ENCODE data around the gene LRP1. TPM values are rescaled to one million over a fixed set of nuclear protein-coding genes. Genes with fewer than 3 reads are reported as not detected.

Gene LRP1
- total RNA-seq, 1 experiment from 2014 or later = 14.7 TPM

- POLR2A ChIA-PET (ENCODE audit: unreplicated experiment) = interaction anchor here (0.6 kb wide), 1 partner anchor 29 kb away, joined by 3 read pairs; no protein-coding TSS in a partner anchor
- BruUV-seq (replicated peaks) = no TSS peak
These were observed 96.1 kb downstream of the LRP1 start for GRCh38 chr12:57224278-57224972.

GRCh38 chr12:57224973-57225679 lies 96.8 kb downstream of the LRP1 start:
- peaks cover 7% of the 10 kb centered on the region; the same call in 1 of the 2 replicates for H3K4me1 ChIP-seq (ENCODE audit: insufficient read depth, low read length)
- H3K9me2 ChIP-seq (replicated peaks; ENCODE audit: low read length) = no peaks in the 10 kb centered on the region
- DNase-seq (no peak), ATAC-seq (no peak)
- BruUV-seq (replicated peaks) = no TSS peak
- H3K4me3 ChIP-seq (ENCODE audit: low read length) = no peak overlapping the region
- TF ChIP-seq EZH2 (IDR thresholded peaks at IDR 0.05; ENCODE audit: low read length, unreplicated experiment) (no peak), CTCF (conservative IDR thresholded peaks at IDR 0.05; ENCODE audit: low read depth, low read length) (0 out of 2 replicates have a peak, but pooled peaks have one; percentile 12), EZH2phosphoT487 (IDR thresholded peaks at IDR 0.05; ENCODE audit: borderline replicate concordance, low read length) (no peak)
- no peak overlapping the region for H2AFZ ChIP-seq (ENCODE audit: low read length)
- H3K79me2 ChIP-seq (ENCODE audit: low read length) = peaks cover 7% of the 10 kb centered on the region
- POLR2A ChIA-PET (ENCODE audit: unreplicated experiment) = interaction anchor here (0.6 kb wide), 1 partner anchor 29 kb away, joined by 3 read pairs; no protein-coding TSS in a partner anchor
- CTCF ChIA-PET = no interaction called here
- H3K27me3 ChIP-seq (ENCODE audit: low read length) = no peaks in the 10 kb centered on the region
- no peak overlapping the region for H3K9ac ChIP-seq (ENCODE audit: low read length)
- intact Hi-C loops (cut with micrococcal nuclease) = no loop called here
- H3K27ac ChIP-seq (ENCODE audit: low read length) = no peak overlapping the region
- H3K36me3 ChIP-seq (ENCODE audit: low read depth, low read length) = no peaks in the 10 kb centered on the region
- H3F3A ChIP-seq (ENCODE audit: low read length, unreplicated experiment) = no peaks in the 10 kb centered on the region
- no peaks in the 10 kb centered on the region for H4K20me1 ChIP-seq (ENCODE audit: low read length)
- no peak overlapping the region for H3K4me2 ChIP-seq (ENCODE audit: low read length)
- no peaks in the 10 kb centered on the region for H3K9me3 ChIP-seq (ENCODE audit: low read length)

More at GRCh38 chr12:57224278-57224972, 96.1 kb downstream of the LRP1 start:
- Histone ChIP-seq H3K4me2 (ENCODE audit: low read length) (no peak overlapping the region), H3K4me1 (ENCODE audit: insufficient read depth, low read length) (peaks cover 7% of the 10 kb centered on the region; the same call in 1 of the 2 replicates), H3K9ac (ENCODE audit: low read length) (no peak overlapping the region), H4K20me1 (ENCODE audit: low read length) (no peaks in the 10 kb centered on the region), H3K36me3 (ENCODE audit: low read depth, low read length) (no peaks in the 10 kb centered on the region), H2AFZ (ENCODE audit: low read length) (no peak overlapping the region), H3K27ac (ENCODE audit: low read length) (no peak overlapping the region), H3K79me2 (ENCODE audit: low read length) (no peaks in the 10 kb centered on the region), H3K9me2 (replicated peaks; ENCODE audit: low read length) (no peaks in the 10 kb centered on the region), H3F3A (ENCODE audit: low read length, unreplicated experiment) (no peaks in the 10 kb centered on the region), H3K9me3 (ENCODE audit: low read length) (no peaks in the 10 kb centered on the region), H3K27me3 (ENCODE audit: low read length) (no peaks in the 10 kb centered on the region), H3K4me3 (ENCODE audit: low read length) (no peak overlapping the region)
- ATAC-seq (no peak), DNase-seq (no peak)
- intact Hi-C loops (cut with micrococcal nuclease) = no loop called here
- TF ChIP-seq CTCF (conservative IDR thresholded peaks at IDR 0.05; ENCODE audit: low read depth, low read length) (no peak), EZH2 (IDR thresholded peaks at IDR 0.05; ENCODE audit: low read length, unreplicated experiment) (no peak), EZH2phosphoT487 (IDR thresholded peaks at IDR 0.05; ENCODE audit: borderline replicate concordance, low read length) (no peak)
- CTCF ChIA-PET = no interaction called here
